PC-3 (cell line): ENCODE measurements around the gene RPL15.

ENCODE experiments used
- EZH2 ChIP-seq: fragments of 300-600 bp; sonication (generic); IDR thresholded peaks from one replicate; pipeline ENCODE4 v1.6.1; 2017; ENCODE audit warnings: antibody characterized with exemption, mild to moderate bottlenecking, low read length; ENCODE audit not compliant: unreplicated experiment
- TF ChIP-seq, protein P1 (sequence below): fragments of 300-600 bp; sonication (generic); conservative IDR thresholded peaks from 2 replicates; pipeline ENCODE4 v1.5.1; 2017; ENCODE audit warnings: antibody characterized with exemption, low read depth, mild to moderate bottlenecking, low read length

DNA sequence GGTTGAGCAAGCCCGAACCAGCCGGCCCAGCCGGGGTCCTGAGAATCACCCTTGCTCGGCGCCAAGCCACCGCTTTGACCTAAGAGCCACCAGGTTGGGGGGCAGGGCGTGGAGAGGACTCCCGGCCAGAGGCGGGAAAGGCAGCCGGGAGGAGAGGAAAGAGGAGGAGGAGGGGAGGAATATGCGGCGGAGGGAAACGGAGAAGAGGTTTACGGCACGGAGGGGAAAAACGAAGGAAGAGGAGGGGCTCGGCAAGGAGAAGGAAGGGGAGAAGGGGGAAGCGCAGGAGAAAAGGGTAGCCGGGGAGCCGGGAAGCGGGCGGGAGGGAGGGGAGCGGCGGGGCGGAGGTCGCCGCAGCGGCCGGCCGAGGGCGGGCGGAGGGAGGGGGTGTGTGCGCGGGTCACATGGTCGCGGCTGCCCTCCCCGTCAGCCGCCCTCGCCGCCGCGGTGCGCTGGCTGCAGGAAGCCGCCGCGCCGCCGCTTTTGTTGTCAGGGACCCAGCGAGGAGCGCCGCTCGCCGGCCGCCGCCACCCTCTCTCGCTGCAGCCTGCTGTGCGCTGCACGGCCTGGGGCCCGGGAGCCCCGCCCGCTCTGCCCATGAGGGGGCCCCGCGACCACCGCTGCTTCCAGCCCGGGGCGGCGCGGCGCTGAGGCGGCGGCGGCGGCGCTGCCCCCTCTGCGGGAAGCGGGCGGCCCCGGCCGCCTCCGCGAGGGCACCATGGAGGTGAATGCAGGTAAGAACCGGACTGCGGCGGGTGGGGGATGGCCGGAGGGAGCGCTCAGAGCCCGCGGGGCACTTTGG, 28.1 kb downstream of the RPL15 start, which contains the start of gene NR1D2:
- TF ChIP-seq, protein P1, sequence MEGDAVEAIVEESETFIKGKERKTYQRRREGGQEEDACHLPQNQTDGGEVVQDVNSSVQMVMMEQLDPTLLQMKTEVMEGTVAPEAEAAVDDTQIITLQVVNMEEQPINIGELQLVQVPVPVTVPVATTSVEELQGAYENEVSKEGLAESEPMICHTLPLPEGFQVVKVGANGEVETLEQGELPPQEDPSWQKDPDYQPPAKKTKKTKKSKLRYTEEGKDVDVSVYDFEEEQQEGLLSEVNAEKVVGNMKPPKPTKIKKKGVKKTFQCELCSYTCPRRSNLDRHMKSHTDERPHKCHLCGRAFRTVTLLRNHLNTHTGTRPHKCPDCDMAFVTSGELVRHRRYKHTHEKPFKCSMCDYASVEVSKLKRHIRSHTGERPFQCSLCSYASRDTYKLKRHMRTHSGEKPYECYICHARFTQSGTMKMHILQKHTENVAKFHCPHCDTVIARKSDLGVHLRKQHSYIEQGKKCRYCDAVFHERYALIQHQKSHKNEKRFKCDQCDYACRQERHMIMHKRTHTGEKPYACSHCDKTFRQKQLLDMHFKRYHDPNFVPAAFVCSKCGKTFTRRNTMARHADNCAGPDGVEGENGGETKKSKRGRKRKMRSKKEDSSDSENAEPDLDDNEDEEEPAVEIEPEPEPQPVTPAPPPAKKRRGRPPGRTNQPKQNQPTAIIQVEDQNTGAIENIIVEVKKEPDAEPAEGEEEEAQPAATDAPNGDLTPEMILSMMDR: no peak
- no peak for TF ChIP-seq EZH2
